ENCODE data around the gene S100Z.

DNA sequence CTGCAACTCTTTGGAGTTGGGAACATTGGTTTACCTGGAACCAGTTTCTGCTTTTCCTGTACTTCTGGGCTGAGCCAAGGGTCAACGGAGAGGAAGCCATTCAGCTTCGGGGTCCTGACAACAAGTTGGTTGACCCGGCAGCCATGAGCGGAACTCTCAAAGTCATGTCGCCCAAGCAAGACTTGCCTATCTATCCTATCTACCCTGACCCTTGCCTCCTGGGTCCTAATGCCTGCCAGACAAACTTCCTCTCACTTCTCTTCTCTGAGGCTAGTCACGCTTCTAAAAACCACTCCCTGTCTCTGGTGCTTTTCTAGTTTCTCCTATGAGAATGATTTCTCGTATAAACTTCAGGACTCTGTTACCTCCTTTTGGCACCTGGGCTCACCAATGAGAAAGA, 58.4 kb downstream of the S100Z start:
- TF ChIP-seq, protein P1, sequence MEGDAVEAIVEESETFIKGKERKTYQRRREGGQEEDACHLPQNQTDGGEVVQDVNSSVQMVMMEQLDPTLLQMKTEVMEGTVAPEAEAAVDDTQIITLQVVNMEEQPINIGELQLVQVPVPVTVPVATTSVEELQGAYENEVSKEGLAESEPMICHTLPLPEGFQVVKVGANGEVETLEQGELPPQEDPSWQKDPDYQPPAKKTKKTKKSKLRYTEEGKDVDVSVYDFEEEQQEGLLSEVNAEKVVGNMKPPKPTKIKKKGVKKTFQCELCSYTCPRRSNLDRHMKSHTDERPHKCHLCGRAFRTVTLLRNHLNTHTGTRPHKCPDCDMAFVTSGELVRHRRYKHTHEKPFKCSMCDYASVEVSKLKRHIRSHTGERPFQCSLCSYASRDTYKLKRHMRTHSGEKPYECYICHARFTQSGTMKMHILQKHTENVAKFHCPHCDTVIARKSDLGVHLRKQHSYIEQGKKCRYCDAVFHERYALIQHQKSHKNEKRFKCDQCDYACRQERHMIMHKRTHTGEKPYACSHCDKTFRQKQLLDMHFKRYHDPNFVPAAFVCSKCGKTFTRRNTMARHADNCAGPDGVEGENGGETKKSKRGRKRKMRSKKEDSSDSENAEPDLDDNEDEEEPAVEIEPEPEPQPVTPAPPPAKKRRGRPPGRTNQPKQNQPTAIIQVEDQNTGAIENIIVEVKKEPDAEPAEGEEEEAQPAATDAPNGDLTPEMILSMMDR (IDR thresholded peaks at IDR 0.05), result no peak
- no peak for TF ChIP-seq EP300 (IDR thresholded peaks at IDR 0.05)
- TF ChIP-seq POLR2A (IDR thresholded peaks at IDR 0.05; ENCODE audit: low read length), result no peak

All from A549 (cell line).